ENCODE data around the gene UAP1. TPM values are rescaled to one million over a fixed set of nuclear protein-coding genes. Genes with fewer than 3 reads are reported as not detected.

UAP1 gene
- total RNA-seq, 1 experiment from 2014 or later = 26.9 TPM

DNA sequence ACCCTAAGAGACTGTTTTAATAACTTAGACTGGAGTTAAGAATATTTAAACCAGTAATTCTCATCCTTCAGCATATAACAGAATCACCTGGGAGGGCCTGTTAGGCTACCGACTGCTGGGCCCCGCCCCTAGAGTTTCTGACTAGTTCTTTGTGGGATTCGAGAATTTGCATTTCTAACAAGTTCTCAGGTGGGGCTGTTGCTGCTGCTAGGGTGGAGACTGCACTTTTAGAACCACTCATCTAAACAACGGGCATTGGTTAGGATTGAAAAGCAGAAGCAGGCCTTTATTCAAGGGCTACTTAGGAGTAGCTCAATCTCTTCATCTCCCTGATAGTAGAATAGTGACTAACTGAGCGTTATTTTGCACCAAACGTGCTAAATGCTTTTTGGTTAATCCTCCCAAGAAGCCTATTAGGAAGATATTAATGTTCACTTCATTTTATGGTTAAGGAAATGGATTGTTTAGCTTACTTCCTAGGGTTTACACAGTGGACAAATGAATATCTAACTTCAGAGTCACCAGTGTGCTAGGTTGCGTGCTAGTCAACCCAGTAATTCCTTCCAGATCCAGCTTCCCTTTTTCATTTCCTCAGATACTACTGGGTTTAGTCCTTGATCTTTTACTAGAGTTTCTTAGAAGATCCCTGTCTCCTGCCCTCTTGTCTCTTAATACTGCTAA, 31.1 kb upstream of the UAP1 start:
- no peak overlapping the region for H2BK120ac ChIP-seq (ENCODE audit: low read depth, low read length, poor library complexity, severe bottlenecking)
- no peak overlapping the region for H4K8ac ChIP-seq (replicated peaks; ENCODE audit: insufficient read length, low read depth, low read length)
- no peak overlapping the region for H3K56ac ChIP-seq (ENCODE audit: insufficient read length, low read depth, low read length)
- H4K91ac ChIP-seq (ENCODE audit: insufficient read length, low read depth, low read length) = no peak overlapping the region
- peak overlapping the region in 2 of 3 experiments; percentile 59 to 82; a peak in 4 of 7 replicates for H3K27ac Mint-ChIP-seq
- no peak overlapping the region for H2BK15ac ChIP-seq (ENCODE audit: low read depth, low read length)
- H3K4me3 Mint-ChIP-seq = no peak overlapping the region
- no peak overlapping the region for H3K14ac ChIP-seq (ENCODE audit: insufficient read depth, low read length)
- no peaks in the 10 kb centered on the region for H3K79me1 ChIP-seq (ENCODE audit: insufficient read depth, low read depth, low read length, poor library complexity, severe bottlenecking)
- no peak overlapping the region for H2BK12ac ChIP-seq (ENCODE audit: insufficient read length, low read depth, low read length)
- H2AK5ac ChIP-seq (ENCODE audit: insufficient read length, low read length) = no peak overlapping the region
- H3K4me1 ChIP-seq (ENCODE audit: insufficient read depth, low read length) = no peaks in the 10 kb centered on the region
- H3K9me3 Mint-ChIP-seq = no peaks in the 10 kb centered on the region
- no peak overlapping the region for H3K23ac ChIP-seq (ENCODE audit: insufficient read length, low read depth, low read length)
- no peaks in the 10 kb centered on the region for H3K27me3 Mint-ChIP-seq (ENCODE audit: low read depth)
- no peak overlapping the region for H3K4ac ChIP-seq (ENCODE audit: low read depth, low read length)
- no peak overlapping the region for H2BK20ac ChIP-seq (ENCODE audit: low read depth, low read length, poor library complexity, severe bottlenecking)
- peaks cover 0 to 6% (median 4%) of the 10 kb centered on the region in 3 experiments; a peak in 4 of 7 replicates for H3K36me3 Mint-ChIP-seq (ENCODE audit: insufficient read depth in 1 of 3, low read depth in 3 of 3)
- no peaks in the 10 kb centered on the region for H4K20me1 ChIP-seq (ENCODE audit: control insufficient read depth, insufficient read depth, insufficient read length)
- no peaks in the 10 kb centered on the region for H3K79me2 ChIP-seq (ENCODE audit: insufficient read depth, low read length)
- no peak overlapping the region for H2BK5ac ChIP-seq (ENCODE audit: insufficient read length, low read length)
- peaks cover 15 to 16% of the 10 kb centered on the region in 2 experiments for H3K4me1 Mint-ChIP-seq
- no peak overlapping the region for H2AFZ ChIP-seq (ENCODE audit: low read length)
- H3K4me2 ChIP-seq (ENCODE audit: insufficient read depth, insufficient read length, low read length) = no peak overlapping the region
- no peak overlapping the region for H4K5ac ChIP-seq (ENCODE audit: insufficient read length, low read depth, low read length)
- H3K18ac ChIP-seq (ENCODE audit: insufficient read length, low read depth, low read length) = no peak overlapping the region
- H3K9me3 ChIP-seq (ENCODE audit: control insufficient read depth, low read depth, low read length) = no peaks in the 10 kb centered on the region
- H3K23me2 ChIP-seq (ENCODE audit: insufficient read length, low read depth, low read length, poor library complexity, severe bottlenecking) = no peaks in the 10 kb centered on the region
- no peak overlapping the region for H3K9ac ChIP-seq (ENCODE audit: extremely low read depth, insufficient read length, low read length)
- no peaks in the 10 kb centered on the region for H3K27me3 ChIP-seq (ENCODE audit: insufficient read depth, low read length)
- DNase-seq = peak; percentile 67
- H3K27ac ChIP-seq (ENCODE audit: insufficient read length, low read depth, low read length) = no peak overlapping the region
- no CpG with 5 or more reads among the region's 7 CpGs for WGBS (ENCODE audit: extremely low coverage, insufficient read length, low lambda C conversion rate)
- TF ChIP-seq, protein P1, sequence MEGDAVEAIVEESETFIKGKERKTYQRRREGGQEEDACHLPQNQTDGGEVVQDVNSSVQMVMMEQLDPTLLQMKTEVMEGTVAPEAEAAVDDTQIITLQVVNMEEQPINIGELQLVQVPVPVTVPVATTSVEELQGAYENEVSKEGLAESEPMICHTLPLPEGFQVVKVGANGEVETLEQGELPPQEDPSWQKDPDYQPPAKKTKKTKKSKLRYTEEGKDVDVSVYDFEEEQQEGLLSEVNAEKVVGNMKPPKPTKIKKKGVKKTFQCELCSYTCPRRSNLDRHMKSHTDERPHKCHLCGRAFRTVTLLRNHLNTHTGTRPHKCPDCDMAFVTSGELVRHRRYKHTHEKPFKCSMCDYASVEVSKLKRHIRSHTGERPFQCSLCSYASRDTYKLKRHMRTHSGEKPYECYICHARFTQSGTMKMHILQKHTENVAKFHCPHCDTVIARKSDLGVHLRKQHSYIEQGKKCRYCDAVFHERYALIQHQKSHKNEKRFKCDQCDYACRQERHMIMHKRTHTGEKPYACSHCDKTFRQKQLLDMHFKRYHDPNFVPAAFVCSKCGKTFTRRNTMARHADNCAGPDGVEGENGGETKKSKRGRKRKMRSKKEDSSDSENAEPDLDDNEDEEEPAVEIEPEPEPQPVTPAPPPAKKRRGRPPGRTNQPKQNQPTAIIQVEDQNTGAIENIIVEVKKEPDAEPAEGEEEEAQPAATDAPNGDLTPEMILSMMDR (conservative IDR thresholded peaks at IDR 0.05) = no peak
- no peak overlapping the region for H3T11ph ChIP-seq (ENCODE audit: low read length)

Data from H9 (cell line).